GM12878 (cell line): ENCODE measurements around the gene TLL1.

ENCODE experiments used
- EZH2 ChIP-seq: IDR thresholded peaks from 2 replicates; pipeline ENCODE4 v1.6.1; 2012; ENCODE audit warnings: low read depth, mild to moderate bottlenecking, control low read depth, inconsistent platforms, low read length, borderline replicate concordance; ENCODE audit not compliant: control insufficient read depth
- KDM1A ChIP-seq: fragments of 200-600 bp; sonication (generic); IDR thresholded peaks from 2 replicates; pipeline ENCODE4 v1.6.1; 2016; ENCODE audit warnings: borderline replicate concordance
- POLR2A ChIP-seq: IDR thresholded peaks from 2 replicates; pipeline ENCODE4 v1.6.1; 2011; ENCODE audit warnings: low read depth, mild to moderate bottlenecking, low read length
- WRNIP1 ChIP-seq: IDR thresholded peaks from 2 replicates; pipeline ENCODE4 v1.6.1; 2011; ENCODE audit warnings: low read depth, low read length, improper control_type of control experiment, borderline replicate concordance
- TF ChIP-seq, protein P1 (sequence below), 3 experiments: IDR thresholded peaks in 2 of 3; conservative IDR thresholded peaks in 1 of 3; 2 replicates each; pipeline ENCODE4 v1.5.1; 2011; ENCODE audit warnings: low read depth in 3 of 3, low read length in 3 of 3, mild to moderate bottlenecking in 3 of 3, control low read depth in 2 of 3, moderate library complexity in 2 of 3, inconsistent platforms in 1 of 3, mixed read lengths in 1 of 3; ENCODE audit not compliant: control insufficient read depth in 2 of 3, insufficient read depth in 1 of 3; ENCODE audit errors: extremely low read depth in 1 of 3

DNA sequence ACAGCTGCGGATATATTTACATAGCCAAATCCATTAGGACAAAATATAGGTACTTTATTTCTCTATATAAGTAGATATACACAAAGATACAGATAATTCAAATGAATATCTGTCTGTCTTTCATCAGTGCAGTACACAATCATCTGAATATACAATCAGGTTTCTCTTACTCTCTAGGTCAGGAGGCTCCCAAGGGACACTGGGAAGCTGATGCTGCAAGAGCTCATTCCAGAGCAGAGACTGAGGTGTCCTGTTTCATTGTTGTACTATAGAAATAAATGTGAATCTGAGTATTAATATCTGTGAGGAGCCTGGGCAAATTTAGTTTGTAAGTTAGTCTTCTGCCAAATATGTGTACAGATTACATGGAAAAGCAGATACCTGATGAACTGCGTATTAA lies 4.2 kb downstream of the TLL1 start:
- TF ChIP-seq WRNIP1 = no peak
- TF ChIP-seq KDM1A = no peak
- TF ChIP-seq, protein P1, sequence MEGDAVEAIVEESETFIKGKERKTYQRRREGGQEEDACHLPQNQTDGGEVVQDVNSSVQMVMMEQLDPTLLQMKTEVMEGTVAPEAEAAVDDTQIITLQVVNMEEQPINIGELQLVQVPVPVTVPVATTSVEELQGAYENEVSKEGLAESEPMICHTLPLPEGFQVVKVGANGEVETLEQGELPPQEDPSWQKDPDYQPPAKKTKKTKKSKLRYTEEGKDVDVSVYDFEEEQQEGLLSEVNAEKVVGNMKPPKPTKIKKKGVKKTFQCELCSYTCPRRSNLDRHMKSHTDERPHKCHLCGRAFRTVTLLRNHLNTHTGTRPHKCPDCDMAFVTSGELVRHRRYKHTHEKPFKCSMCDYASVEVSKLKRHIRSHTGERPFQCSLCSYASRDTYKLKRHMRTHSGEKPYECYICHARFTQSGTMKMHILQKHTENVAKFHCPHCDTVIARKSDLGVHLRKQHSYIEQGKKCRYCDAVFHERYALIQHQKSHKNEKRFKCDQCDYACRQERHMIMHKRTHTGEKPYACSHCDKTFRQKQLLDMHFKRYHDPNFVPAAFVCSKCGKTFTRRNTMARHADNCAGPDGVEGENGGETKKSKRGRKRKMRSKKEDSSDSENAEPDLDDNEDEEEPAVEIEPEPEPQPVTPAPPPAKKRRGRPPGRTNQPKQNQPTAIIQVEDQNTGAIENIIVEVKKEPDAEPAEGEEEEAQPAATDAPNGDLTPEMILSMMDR (IDR thresholded peaks at IDR 0.05 in 2 of 3, conservative IDR thresholded peaks at IDR 0.05 in 1 of 3; ENCODE audit: control insufficient read depth in 2 of 3, extremely low read depth in 1 of 3, insufficient read depth in 1 of 3, low read depth in 3 of 3, low read length in 3 of 3) = no peak
- TF ChIP-seq POLR2A = no peak
- no peak for TF ChIP-seq EZH2
